ENCODE results near the gene PDE6B. TPM values are rescaled to one million over a fixed set of nuclear protein-coding genes. Genes with fewer than 3 reads are reported as not detected.
A peak's percentile ranks its signal among the peaks of the same experiment; 100 is the strongest.

PDE6B gene
- total and polyA plus RNA-seq, 2 experiments from 2014 or later: 3.4 to 5.0 TPM

GRCh38 chr4:687048-687970 lies 61.9 kb downstream of the PDE6B start:
- H3K79me2 ChIP-seq (replicated peaks; ENCODE audit: insufficient read depth): no peaks in the 10 kb centered on the region
- no peaks in the 10 kb centered on the region; the same call in 2 of the 3 replicates for H3K36me3 Mint-ChIP-seq (ENCODE audit: low read depth)
- H3K27me3 ChIP-seq (ENCODE audit: insufficient read depth): no peaks in the 10 kb centered on the region
- DNase-seq (ENCODE audit: low spot score) (no peak), ATAC-seq (peak; percentile 0; the same call in 1 of the 3 replicates)
- H3K27ac ChIP-seq (ENCODE audit: low read depth): no peak overlapping the region
- peaks cover 10% of the 10 kb centered on the region; the same call in 1 of the 2 replicates for H3F3A ChIP-seq (replicated peaks; ENCODE audit: low read depth)
- H3K4me3 ChIP-seq: no peak overlapping the region; the same call in 1 of the 2 replicates
- H3K4me1 Mint-ChIP-seq: peaks cover 22% of the 10 kb centered on the region
- no peak overlapping the region for H2AFZ ChIP-seq
- H3K27me3 Mint-ChIP-seq (ENCODE audit: insufficient read depth, low read depth, poor library complexity): peaks cover 10% of the 10 kb centered on the region
- no peak overlapping the region for H3K4me2 ChIP-seq
- no peaks in the 10 kb centered on the region for H4K20me1 ChIP-seq (replicated peaks; ENCODE audit: insufficient read depth)
- peaks cover 8% of the 10 kb centered on the region for H3K4me1 ChIP-seq (ENCODE audit: insufficient read depth)
- H3K4me3 Mint-ChIP-seq: peak overlapping the region; percentile 22; the same call in 2 of the 3 replicates
- TF ChIP-seq CTCF (conservative IDR thresholded peaks at IDR 0.05; ENCODE audit: low read depth in 2 of 2): no peak
- TF ChIP-seq CREB1 (CRISPR knock-in tag; IDR thresholded peaks at IDR 0.05; ENCODE audit: low read depth): no peak
- no peak for TF ChIP-seq ETS1 (IDR thresholded peaks at IDR 0.05)
- TF ChIP-seq STAT1 (IDR thresholded peaks at IDR 0.05; ENCODE audit: unreplicated experiment): no peak
- no peak for TF ChIP-seq EZH2 (IDR thresholded peaks at IDR 0.05; ENCODE audit: low read depth, unreplicated experiment)
- no peak for TF ChIP-seq EZH2phosphoT487 (IDR thresholded peaks at IDR 0.05; ENCODE audit: unreplicated experiment)
- no peak for TF ChIP-seq POLR2AphosphoS5 (IDR thresholded peaks at IDR 0.05; ENCODE audit: low read depth)
- TF ChIP-seq JUNB (IDR thresholded peaks at IDR 0.05; ENCODE audit: unreplicated experiment): no peak
- no peak for TF ChIP-seq ZNF331 (CRISPR knock-in tag; IDR thresholded peaks at IDR 0.05; ENCODE audit: low read depth)
- TF ChIP-seq ZNF114 (CRISPR knock-in tag; IDR thresholded peaks at IDR 0.05): no peak
- no peak for TF ChIP-seq NANOG (IDR thresholded peaks at IDR 0.05; ENCODE audit: borderline replicate concordance)
- no peak for TF ChIP-seq ZNF462 (CRISPR knock-in tag; IDR thresholded peaks at IDR 0.05)
- TF ChIP-seq REST (IDR thresholded peaks at IDR 0.05; ENCODE audit: unreplicated experiment): no peak
- H3K9me3 Mint-ChIP-seq: no peaks in the 10 kb centered on the region; the same call in 1 of the 3 replicates
- H3K36me3 ChIP-seq (ENCODE audit: insufficient read depth): no peaks in the 10 kb centered on the region
- H3K27ac Mint-ChIP-seq: peak overlapping the region; percentile 57; the same call in 1 of the 2 replicates
- no peaks in the 10 kb centered on the region for H3K9me2 ChIP-seq (ENCODE audit: insufficient read depth)

Measured in GM23338 (cell line).